NCI-H146 treated with DMSO at 0.1 percent for 48 hours (cell line): ENCODE measurements around the gene SEMA5A.

ENCODE experiments used
- DNase-seq: peaks from one replicate; lab custom pipeline; 2025; ENCODE audit not compliant: unreplicated experiment; lab: John Stamatoyannopoulos, UW

SEMA5A gene

DNA sequence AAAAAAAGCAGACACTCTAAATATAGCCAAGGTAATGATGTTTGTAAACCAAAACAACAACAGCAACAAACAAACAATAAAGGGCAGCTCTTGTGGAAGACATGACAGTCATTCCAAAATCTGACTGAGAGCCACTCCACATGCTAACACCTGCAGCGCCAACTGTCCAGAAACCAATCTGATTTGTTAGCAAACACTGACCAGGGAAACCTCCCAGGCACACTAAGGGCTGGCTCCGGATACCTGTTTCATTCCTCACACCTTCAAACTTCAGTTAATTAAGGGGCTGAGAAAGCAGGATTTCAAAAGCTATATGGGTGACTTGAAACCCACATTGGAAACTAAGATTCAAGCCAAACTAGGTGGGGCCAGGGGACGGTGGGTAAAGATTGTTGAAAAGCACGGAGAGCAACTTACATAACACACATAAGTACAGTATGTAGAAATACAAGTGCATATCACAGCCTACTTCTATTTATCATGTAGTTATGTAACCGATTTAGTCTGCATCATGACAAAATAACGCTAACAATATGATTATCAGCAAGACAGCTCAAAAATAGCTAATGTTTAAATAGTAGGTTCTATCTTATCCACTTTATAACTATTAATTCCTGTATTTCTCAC lies 203.6 kb downstream of the SEMA5A start:
- DNase-seq, result no peak

DNA sequence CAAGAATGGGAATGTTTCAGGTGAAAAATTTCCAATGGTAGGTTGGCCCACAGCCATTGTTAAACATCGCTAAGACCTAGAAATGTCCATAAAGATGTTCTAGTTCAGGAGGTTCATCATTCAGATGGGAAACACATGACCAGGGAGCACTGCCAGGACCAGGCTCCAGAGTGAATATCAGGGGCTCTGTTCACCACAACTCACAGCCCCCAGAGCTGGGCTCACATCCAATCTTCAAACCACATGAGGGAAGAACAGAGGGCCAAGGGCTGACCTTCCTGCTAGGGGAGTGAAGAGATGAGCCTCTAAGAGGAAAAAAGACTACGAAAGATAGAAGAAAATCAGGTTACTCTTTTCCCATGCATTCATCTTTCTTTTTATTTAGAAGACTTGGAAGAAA lies 205.8 kb downstream of the SEMA5A start:
- DNase-seq, result no peak

DNA sequence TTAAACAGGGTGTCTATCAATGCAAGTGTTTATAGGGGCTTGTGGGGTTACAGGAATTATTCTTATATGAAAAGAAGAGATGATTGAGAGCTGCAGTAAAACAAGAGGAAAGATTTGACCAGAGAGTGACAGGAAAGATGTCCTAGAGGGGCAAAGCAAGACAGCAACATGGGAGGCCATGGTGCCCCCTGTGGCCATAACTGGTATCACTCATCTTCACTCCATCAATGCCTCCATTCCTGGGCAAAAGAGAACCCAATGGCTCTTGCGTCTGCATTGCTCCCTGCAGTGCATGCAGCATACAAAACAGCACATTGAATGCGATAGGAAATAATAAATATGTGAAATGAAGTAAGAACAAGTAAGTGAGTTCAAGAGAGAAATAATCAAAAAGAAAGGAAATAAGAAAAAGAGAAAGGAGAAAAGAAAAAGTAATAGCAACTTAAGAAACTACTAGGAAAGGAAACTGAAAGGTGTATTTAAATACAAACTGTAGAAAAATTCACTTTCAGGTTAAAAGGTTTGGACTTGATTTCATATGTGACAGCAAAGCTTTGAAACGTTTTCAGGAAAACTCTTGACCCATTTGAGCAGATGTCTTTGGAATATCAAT lies 206.6 kb downstream of the SEMA5A start:
- DNase-seq, result no peak

DNA sequence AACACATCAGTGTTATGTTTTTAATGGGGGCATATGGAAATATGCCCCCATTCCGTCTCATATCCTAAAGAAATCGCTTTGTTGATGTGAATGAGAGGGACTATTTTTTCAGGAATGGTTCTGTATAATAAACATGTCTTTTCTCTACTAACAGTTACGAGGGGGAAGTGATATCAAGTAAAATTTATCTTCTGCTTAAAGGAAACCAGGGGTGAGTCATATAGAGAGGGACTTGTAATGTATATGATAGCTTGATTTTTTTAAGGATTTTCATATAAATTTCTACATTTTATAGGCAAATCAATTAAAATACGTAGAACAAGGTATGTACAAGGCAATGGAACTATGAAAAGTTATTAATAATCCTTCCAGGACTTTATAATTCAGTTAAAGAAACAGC lies 207.1 kb downstream of the SEMA5A start:
- DNase-seq, result no peak

DNA sequence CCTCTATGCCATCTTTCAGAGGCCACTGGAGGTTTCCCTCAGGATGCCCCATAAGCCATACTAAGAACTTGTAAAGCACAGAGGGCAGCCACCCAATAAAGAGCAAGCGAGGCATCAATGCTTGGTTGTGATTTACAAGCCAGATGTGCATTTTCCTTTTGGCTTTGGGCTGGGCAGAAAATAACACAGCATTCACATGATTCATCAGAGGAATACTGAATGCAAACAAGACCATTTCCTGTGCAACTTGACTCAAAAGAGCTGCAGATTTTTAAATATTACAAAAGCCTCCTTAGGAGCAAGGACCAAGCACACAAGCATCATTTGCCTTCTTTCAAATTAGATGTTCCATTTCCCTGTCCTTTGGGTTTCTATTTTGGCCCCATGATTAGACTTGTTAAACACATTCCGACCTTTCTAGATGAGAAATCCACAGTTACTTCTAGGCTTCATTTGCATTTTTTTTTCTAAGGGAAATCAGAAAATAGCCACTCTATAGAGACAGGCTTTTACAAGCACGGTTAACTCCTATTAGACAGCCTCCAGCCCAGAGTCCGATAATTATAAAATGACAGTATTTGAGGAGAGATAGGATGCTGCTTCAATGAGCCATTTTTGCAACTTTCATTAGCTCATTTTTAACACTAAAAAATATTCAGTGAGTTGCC lies 207.8 kb downstream of the SEMA5A start:
- DNase-seq, result no peak

DNA sequence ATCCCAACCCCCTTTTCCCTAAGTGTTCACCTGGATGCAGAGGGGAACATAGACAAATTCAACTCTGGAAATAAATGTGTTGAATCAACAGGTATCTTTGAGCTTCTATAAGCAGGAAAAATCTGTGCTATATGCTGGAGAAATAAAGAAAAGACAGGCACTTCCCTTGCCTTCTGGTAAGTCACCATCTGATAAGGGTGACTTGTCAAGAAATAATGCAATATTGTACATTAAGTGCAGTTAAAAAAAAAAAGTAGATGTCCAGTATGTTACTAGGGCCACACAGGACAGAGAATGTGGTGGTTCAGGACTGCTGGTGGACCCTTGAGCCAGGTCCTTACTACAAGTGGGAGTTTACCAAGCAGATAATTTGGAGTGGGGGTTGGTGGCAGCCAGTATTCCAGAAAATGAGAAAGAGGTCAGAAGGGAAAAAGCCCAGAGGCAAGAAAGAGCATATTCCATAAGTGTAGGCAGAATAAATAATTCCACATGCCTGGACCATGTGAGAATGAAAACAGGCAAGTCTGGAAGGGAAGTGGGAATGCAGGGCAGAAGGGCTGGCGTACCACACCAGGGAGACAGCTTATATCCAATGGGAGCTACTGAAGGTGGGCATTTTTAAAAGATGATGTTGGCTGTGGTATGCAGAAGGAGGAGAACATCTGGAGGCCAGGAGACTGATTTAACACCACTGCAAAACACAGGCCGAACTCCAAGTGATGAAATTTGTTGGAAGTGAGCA lies 209.9 kb downstream of the SEMA5A start:
- DNase-seq, result no peak

DNA sequence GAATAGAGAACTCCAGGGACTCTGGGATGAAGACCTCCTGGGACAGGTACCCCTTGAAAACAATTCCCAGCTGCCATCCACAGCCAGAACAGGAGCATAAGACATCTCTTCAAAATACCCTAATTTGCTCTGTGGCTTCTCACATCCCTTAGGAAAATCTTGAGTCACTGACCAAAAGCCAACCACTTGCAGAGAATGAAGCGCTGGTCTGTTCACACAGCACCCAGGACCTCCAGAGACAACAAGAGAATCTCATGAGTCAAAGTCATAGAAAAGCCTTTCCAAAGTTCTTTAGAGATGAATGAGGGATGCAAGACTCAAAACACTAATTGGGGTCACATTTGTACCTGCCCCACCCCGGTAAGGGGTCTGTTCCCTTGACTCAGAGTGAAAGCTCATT lies 210.6 kb downstream of the SEMA5A start:
- DNase-seq, result no peak

DNA sequence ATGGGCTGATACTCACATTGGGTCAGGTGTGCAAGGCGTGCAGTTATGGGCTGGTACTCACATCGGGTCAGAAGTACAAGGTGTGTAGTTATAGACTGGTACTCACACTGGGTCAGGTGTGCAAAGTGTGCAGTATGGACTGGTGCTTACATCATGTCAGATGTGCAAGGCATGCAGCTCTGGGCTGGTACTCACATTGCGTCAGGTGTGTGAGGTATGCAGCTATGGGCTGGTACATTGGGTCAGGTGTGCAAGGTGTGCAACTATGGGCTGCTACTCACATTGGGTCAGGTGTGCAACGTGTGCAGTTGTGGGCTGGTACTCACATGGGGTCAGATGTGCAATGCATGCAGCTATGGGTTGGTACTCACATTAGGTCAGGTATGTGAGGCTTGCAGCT lies 213.8 kb downstream of the SEMA5A start:
- no peak for DNase-seq

DNA sequence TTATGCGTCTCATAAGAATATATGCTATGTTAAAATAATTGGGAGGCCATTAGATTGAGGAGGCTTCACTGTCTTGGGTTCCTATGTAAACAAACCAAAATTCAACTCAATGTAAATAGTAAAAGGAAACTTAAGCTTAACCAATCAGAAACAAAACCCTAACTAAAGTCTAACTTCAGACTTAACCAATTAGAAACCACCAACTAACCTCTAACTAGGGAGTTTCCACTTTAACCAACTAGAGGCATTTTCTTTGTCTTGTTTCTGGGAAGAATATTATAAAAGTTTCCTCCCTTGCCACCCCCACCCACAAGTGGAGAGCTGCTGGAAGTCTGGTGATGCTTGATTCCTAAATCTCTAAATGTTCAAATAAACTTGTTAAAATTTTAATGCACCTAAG lies 214.5 kb downstream of the SEMA5A start:
- no peak for DNase-seq

DNA sequence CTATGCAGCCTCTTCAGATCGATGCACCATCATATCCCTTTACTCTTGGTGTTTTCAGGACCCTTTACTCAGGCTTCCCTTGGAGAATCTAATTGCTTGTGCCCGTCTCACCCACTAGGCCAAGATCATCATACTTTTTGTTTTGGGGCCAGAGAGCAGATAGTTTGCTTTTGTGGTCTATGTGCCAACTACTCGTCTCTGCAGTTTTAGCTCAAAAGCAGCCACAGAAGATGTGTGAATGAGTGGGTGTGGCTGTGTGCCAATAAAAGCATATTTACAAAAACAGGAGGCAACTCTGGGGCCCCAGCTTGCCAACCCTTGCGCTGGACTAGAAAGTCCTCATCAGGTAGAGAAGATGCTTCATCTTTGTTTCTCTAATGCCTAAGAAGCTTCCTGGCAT lies 216.8 kb downstream of the SEMA5A start:
- no peak for DNase-seq

DNA sequence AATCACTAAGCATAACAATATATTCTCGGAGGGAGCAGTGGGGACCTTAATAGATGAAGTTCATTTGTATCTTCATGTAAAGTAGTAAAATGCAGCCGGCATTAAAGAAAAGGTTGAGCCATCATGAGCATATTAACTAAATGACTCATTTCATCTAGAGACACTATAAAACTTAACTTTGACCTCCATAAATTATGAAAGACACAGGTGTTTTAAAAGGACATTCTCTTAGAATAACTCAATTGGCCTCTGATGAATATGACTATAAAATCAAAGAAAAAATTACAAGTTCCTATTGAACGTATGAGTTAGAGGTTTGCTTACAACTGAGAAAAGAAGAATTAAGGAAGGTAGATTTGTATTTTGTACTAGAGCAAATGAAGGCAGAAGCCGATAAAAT lies 220.3 kb downstream of the SEMA5A start:
- no peak for DNase-seq

DNA sequence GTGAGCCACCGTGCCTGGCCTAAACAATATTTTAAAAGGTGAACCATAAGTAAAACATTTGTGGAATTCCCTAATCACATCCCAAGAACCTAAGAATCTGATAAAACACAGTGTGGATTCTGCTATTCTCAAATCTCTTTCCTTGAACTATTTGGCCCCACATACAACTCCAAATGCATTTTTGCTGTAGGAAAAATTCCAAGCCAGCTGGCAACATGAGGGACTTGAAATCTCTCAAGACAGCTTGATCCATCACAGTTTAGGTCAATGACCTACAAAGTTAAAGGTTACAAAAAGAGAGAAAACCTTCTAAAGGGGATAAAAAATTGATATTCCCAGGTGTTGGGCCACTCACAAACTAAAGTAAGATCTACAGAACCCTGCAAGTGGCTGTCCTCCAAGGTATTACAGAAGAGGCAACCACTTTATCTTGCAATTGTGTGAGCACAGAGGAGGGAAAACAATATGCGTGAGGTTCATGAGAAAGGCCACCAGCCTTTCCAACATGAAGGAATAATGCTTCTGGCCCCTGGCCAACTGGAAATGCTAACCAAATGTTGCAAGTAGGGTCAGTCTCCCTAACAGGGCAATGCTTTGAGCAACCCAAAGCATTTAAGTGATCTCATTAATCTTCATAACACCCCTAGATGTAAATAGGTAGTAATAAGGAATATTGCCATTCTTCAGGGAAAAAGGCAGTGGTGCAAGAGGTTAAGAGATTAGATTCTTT lies 221.4 kb downstream of the SEMA5A start:
- DNase-seq, result no peak

DNA sequence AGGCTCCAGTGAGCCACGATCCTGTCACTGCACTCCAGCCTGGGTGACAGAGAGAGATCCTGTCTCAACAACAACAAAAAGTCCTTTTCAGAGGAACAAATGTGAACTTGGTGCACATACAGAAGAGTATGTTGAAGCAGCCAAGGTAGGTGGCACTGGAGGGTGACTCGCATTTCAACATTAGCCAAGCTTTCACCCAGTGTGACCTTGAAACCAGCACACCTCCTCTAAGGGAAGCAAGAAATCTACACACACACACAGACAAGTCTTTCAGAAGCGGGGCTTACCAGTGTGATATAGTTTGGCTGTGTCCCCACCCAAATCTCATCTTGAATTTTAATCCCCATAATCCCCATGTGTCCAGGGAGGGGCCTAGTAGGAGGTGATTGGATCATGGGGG lies 225.2 kb downstream of the SEMA5A start:
- DNase-seq, result no peak

DNA sequence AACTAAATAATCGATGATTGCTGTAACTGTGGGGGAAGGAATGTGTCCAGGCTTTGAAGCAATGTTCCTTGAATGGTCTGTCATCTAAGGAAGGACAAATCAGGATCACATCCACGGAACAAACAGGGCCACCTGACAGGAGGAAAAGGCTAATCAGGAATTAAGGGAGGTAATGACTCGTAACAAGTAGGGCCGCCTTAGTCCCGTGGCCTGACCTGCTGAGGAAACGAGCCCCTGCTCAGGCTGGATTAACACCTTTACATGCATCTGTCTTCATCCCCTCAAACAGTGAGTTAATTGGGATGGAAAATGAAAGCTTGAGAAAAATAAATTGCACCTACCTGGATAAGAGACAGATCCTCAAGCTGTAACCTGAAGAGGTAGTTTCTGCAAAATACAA lies 227.8 kb downstream of the SEMA5A start:
- no peak for DNase-seq

DNA sequence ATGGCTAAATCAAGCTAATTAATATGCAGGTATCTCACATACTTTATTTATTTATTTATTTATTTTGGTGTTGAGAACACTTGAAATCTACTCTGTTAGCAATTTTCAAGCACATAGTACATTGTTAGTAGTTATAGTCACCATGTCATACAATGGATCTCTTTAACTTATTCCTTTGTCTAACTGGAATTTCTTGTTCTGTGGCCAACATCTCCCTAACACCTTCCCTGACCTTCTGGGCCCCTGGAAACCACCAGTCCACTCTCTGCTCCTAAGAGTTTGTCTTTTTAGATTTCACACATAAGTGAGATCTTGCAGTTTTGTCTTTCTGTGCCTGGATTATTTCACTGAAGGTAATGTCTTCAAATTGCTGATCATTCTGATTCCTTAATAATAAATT lies 229.1 kb downstream of the SEMA5A start:
- no peak for DNase-seq

DNA sequence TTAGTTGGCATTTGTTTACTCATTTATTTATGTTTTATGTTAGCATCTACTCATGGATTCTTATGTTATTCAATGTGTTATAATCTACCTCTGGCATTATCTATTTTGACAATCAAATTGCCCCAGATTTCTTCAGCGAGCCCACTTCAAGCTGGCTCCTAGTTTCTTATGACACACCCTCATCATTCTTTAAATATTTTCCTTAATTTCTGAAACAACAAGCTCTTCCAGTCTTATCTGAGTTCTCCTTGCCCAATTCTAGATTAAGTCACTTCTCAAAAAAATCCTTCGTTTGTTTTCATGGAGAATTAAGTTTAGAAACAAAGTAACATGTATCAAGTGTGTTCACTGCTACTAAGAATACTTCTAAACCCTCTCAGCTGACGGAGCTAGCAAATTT lies 229.8 kb downstream of the SEMA5A start:
- no peak for DNase-seq

DNA sequence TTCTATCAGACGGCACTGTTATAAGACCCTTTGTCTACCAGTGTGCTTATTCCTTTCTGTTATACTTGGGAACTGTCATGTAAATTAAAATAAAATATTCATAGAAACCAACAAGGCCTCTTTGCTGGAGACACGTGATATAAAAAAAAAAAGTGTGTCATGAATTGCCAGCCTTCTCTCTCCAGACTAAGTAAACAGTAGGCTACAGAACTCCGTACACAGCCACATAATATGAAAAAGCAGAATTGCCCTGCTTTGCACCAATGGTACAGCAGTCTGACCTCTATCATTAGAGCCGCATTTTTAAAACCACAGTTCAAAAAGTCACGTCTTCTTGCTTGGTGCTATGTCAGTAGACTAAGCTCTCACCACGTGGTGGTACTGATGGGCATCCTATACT lies 231.3 kb downstream of the SEMA5A start:
- DNase-seq, result no peak

DNA sequence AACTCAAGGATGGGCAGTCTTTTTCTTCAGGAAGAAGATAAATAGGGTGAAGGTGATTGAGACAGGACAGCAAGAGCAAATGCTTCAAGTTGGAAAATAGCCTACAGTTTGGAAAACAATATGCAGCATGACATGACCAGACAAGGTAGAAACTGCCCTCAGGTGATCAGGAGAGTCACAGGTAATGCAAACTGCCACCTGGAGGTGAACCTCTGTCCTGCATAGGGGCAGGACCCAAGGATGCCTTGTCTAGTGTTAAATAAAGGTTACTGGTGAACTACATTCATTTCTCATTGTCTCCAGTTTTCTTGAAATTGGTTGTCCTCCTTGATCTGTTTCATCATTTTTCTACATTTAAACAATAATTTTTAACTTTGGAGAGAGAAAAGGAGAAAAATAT lies 232.1 kb downstream of the SEMA5A start:
- no peak for DNase-seq

DNA sequence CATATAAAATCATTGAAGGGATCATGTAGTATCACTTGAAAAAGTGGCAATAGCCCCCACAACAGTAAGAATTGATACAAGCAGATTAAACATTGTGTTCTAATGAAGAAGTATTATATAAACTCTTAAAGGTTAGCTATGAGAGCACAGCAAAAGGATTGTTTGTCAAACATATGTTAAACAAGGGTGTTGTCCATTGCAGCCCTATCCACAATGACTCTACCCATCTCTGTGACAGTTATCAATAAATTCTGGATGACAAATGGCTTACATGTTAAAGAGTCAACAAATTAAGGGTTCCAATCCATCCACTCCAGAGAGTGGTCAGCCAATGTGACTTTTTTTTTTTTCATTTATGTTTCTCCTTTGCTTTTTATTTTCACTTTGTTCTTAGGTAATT lies 238.7 kb downstream of the SEMA5A start:
- no peak for DNase-seq

DNA sequence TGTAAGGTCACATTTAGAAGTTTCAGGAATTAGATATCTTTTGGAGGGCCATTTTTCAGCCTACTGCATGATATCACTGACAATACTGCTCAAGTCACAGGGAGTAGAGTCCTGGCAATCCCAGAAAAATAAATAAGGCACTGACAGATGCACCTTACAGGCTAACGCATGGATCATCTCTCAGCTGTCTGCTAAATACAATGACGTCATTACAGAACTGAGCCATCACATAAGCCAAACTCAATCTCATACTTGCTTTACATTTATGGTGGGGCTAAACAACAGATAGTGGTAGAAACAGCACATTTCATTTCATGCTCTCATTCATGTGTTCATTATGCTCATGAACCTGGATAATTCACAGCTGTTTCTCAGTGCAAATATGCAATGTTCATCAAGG lies 243.7 kb downstream of the SEMA5A start:
- no peak for DNase-seq

DNA sequence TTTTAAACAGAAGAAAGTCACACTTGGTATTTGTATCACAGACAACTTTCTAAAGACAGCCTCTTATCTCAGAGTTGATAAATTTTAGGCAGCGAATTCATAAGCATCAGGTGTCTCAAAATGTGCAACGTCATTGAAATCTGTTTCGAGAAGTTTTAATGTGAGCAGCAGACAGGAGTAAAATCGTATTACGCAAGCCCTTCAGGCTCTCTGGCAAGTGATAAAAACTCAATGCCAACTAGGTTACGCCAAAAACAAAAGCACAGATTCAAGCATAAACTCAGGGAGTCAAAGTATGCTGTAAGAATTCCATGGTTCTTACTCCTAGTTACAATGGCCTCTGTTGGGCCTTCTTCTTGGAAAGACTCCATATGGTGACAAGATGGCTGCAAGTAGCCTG lies 244.7 kb downstream of the SEMA5A start:
- no peak for DNase-seq
